ENCODE data around the gene SNAPC4. TPM values are rescaled to one million over a fixed set of nuclear protein-coding genes. Genes with fewer than 3 reads are reported as not detected.

Gene SNAPC4
- total and polyA plus RNA-seq, 9 donors: 3.7 to 9.6 (median 8.7) TPM

DNA sequence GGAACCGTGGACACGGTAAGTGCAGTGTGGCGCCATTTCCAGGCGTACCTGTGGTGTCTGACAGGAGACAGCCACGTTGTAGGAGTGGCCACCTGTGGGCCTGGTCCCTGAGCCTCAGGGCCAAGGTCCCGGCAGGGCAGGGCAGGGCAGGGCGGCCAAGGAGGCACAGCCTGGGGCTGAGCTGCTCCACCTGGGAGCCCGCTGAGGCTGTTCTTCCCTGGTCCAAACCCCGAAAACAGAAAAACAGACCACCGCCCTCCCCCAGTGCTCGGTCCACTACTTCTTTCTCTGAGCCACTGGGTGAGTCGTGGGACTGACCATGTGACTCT, 19.1 kb upstream of the SNAPC4 start:
- no peak for DNase-seq
- intact Hi-C loops (cut with DNase I): no loop called here
- no peak overlapping the region for H3K4me3 ChIP-seq
- no peaks in the 10 kb centered on the region for H3K36me3 ChIP-seq
- H3K27ac ChIP-seq: no peak overlapping the region
- H3K9me3 ChIP-seq: no peaks in the 10 kb centered on the region
- TF ChIP-seq POLR2A (IDR thresholded peaks at IDR 0.05): no peak
- TF ChIP-seq, protein P1, sequence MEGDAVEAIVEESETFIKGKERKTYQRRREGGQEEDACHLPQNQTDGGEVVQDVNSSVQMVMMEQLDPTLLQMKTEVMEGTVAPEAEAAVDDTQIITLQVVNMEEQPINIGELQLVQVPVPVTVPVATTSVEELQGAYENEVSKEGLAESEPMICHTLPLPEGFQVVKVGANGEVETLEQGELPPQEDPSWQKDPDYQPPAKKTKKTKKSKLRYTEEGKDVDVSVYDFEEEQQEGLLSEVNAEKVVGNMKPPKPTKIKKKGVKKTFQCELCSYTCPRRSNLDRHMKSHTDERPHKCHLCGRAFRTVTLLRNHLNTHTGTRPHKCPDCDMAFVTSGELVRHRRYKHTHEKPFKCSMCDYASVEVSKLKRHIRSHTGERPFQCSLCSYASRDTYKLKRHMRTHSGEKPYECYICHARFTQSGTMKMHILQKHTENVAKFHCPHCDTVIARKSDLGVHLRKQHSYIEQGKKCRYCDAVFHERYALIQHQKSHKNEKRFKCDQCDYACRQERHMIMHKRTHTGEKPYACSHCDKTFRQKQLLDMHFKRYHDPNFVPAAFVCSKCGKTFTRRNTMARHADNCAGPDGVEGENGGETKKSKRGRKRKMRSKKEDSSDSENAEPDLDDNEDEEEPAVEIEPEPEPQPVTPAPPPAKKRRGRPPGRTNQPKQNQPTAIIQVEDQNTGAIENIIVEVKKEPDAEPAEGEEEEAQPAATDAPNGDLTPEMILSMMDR (IDR thresholded peaks at IDR 0.05): no peak
- no peak for TF ChIP-seq EP300 (IDR thresholded peaks at IDR 0.05)
- H3K27me3 ChIP-seq: no peaks in the 10 kb centered on the region
- WGBS, 3 donors: 86 to 91% (median 88%) methylated on average over 11 to 12 of the region's 12 CpGs
- H3K4me1 ChIP-seq (ENCODE audit: insufficient read depth): no peaks in the 10 kb centered on the region

DNA sequence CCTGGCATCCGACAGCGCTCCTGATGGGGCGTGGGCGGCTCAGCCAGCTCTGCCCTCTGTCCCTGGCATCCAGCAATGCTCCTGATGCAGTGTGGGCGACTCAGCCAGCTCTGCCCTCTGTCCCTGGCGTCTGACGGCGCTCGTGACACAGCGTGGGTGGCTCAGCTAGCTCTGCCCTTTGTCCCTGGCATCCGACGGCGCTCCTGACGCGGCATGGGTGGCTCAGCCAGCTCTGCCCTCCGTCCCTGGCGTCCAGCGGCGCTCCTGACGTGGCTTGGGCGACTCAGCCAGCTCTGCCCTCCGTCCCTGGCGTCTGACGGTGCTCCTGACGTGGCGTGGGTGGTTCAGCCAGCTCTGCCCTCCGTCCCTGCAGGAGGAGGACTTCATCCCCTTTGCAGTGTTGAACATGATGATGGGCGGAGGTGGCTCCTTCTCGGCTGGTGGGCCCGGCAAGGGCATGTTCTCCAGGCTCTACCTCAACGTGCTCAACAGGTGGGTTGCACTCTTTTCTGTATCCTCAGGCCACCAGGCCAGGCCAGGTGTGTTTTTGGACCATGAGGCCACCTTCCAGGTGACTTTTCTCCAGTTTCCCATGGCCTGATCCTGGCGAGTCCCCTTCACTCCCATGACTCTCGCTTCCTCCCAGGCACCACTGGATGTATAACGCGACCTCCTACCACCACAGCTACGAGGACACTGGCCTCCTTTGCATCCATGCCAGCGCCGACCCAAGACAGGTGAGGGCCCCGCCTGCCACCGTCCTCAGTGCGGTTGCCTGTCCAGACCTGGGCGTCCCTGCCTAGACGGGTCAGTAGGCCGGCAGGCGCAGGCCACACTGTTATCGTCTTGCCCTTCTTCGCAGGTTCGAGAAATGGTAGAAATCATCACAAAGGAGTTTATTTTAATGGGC, 18.5 kb upstream of the SNAPC4 start:
- Histone ChIP-seq H3K9me3 (no peaks in the 10 kb centered on the region), H3K4me1 (ENCODE audit: insufficient read depth) (no peaks in the 10 kb centered on the region), H3K27me3 (no peaks in the 10 kb centered on the region), H3K27ac (no peak overlapping the region), H3K4me3 (no peak overlapping the region), H3K36me3 (no peaks in the 10 kb centered on the region)
- no peak for DNase-seq
- 89 to 93% (median 90%) methylated on average over 38 to 48 of the region's 48 CpGs for WGBS, 3 donors
- intact Hi-C loops (cut with DNase I): no loop called here
- TF ChIP-seq POLR2A (IDR thresholded peaks at IDR 0.05): no peak
- TF ChIP-seq EP300 (IDR thresholded peaks at IDR 0.05): no peak
- TF ChIP-seq, protein P1 (IDR thresholded peaks at IDR 0.05): no peak

DNA sequence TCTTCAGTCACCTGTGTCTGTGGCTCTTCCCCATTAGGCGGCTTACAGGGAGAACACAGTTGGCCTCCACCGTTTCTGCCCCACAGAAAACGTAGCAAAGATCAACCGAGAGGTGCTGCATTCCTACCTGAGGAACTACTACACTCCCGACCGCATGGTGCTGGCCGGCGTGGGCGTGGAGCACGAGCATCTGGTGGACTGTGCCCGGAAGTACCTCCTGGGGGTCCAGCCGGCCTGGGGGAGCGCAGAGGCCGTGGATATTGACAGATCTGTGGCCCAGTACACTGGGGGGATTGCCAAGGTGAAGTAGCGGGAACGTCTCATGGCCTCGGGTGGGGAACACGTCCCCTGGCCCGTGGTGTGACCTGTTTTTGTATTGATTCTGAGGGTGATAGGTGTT, 16.9 kb upstream of the SNAPC4 start:
- TF ChIP-seq POLR2A (IDR thresholded peaks at IDR 0.05) (no peak), EP300 (IDR thresholded peaks at IDR 0.05) (no peak)
- TF ChIP-seq, protein P1 (IDR thresholded peaks at IDR 0.05): no peak
- H3K36me3 ChIP-seq: no peaks in the 10 kb centered on the region
- H3K4me1 ChIP-seq (ENCODE audit: insufficient read depth): no peaks in the 10 kb centered on the region
- intact Hi-C loops (cut with DNase I): no loop called here
- 81 to 88% (median 86%) methylated on average over 19 of the region's 19 CpGs for WGBS, 3 donors
- H3K27me3 ChIP-seq: no peaks in the 10 kb centered on the region
- DNase-seq: no peak
- no peak overlapping the region for H3K4me3 ChIP-seq
- H3K9me3 ChIP-seq: no peaks in the 10 kb centered on the region
- H3K27ac ChIP-seq: no peak overlapping the region

DNA sequence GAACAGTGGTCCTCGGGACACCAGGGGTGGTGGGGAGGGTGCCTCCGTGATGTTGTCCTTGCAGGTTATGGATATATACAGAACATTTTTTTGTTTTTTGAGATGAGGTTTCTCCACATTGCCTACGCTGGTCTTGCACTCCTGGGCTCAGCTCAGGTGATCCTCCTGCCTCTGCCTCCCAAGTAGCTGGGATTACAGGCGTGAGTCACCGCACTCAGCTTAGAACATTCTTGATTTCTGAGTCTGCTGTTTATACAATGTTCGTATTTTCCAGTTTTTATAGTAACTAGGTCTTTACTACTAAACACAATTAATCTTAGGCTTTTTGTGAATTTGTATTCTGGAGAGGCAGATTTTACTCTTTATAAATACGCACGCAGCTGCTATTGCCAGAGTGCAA, 16.5 kb upstream of the SNAPC4 start:
- no peak overlapping the region for H3K27ac ChIP-seq
- TF ChIP-seq EP300 (IDR thresholded peaks at IDR 0.05): no peak
- TF ChIP-seq, protein P1 (IDR thresholded peaks at IDR 0.05): no peak
- no peak for TF ChIP-seq POLR2A (IDR thresholded peaks at IDR 0.05)
- no peaks in the 10 kb centered on the region for H3K4me1 ChIP-seq (ENCODE audit: insufficient read depth)
- intact Hi-C loops (cut with DNase I): no loop called here
- WGBS, 3 donors: 91 to 94% (median 93%) methylated on average over 8 of the region's 8 CpGs
- H3K9me3 ChIP-seq: no peaks in the 10 kb centered on the region
- DNase-seq: no peak
- H3K27me3 ChIP-seq: no peaks in the 10 kb centered on the region
- no peaks in the 10 kb centered on the region for H3K36me3 ChIP-seq
- no peak overlapping the region for H3K4me3 ChIP-seq

Measured in ovary (tissue), 9 donors.